Right lobe of liver (tissue), 6 donors: ENCODE data around the gene DAD1. TPM values are rescaled to one million over a fixed set of nuclear protein-coding genes. Genes with fewer than 3 reads are reported as not detected.

Experiments
- ATAC-seq, 4 donors: fragments of 200-7000 bp; cut with Tn5 transposase; one replicate each; pipeline ENCODE4 v1.9.1; 2020; ENCODE audit warnings: mild to moderate bottlenecking in 4 of 4, moderate library complexity in 4 of 4
- DNase-seq, 3 donors: peaks; one replicate each; pipeline ENCODE4 v3.0.0-alpha.2; 2020
- H3K27ac ChIP-seq, 3 donors: fragments of 200-600 bp; one replicate each; pipeline ENCODE4 v1.8.0; 2022
- H3K27me3 ChIP-seq, 2 donors: fragments of 200-600 bp; one replicate each; pipeline ENCODE4 v1.8.0; 2022
- H3K36me3 ChIP-seq, 4 donors: fragments of 200-600 bp; sonication (generic) in 1 of 4; one replicate each; pipeline versions ENCODE4 v1.5.1 to v1.8.0; 2017 to 2022; ENCODE audit warnings: control low read depth in 1 of 4
- H3K4me1 ChIP-seq, 4 donors: fragments of 200-600 bp; sonication (generic) in 1 of 4; one replicate each; pipeline versions ENCODE4 v1.5.1 to v1.8.0; 2017 to 2022; ENCODE audit warnings: control low read depth in 1 of 4
- H3K4me3 ChIP-seq, 3 donors: fragments of 200-600 bp; one replicate each; pipeline ENCODE4 v1.8.0; 2022
- H3K9me3 ChIP-seq, 4 donors: fragments of 200-600 bp; sonication (generic) in 1 of 4; one replicate each; pipeline versions ENCODE4 v1.5.1 to v1.8.0; 2017 to 2022; ENCODE audit warnings: control low read depth in 1 of 4
- POLR2A ChIP-seq: fragments of 450-650 bp; IDR thresholded peaks from one replicate; pipeline ENCODE4 v1.6.1; 2017; ENCODE audit warnings: antibody characterized with exemption, mild to moderate bottlenecking
- WGBS: methylation state at CpG from one replicate; pipeline ENCODE4 v1.1.6; 2018; ENCODE audit warnings: low coverage, low lambda C conversion rate; ENCODE audit not compliant: insufficient coverage; ENCODE audit errors: missing lambda C conversion rate; 5-methylcytosine and 5-hydroxymethylcytosine counted together
- intact Hi-C, 2 donors: fragments of 100-400 bp; cut with DNase I; formaldehyde crosslinking; loops; one replicate each; pipeline versions ENCODE4 v1.11.2 to v1.14.1; 2022
- total RNA-seq, 6 experiments: library from RNA; depleted of rRNA in 2 of 6; stranded (reverse); fragments of >200 nt in 2 of 6; fragmentation: NEBNext Ultra II Directional in 3 of 6; extraction: Animal tissue kit (Norgen Biotek cat#: 25700) in 3 of 6; gene quantifications; one replicate each; pipeline versions ENCODE4 v1.1.0 to v1.2.4, GENCODE V29; 2016 to 2023
- TF ChIP-seq, protein P1 (sequence below), 4 donors: fragments of 200-600 bp in 3 of 4; fragments of 450-650 bp in 1 of 4; IDR thresholded peaks; one replicate each; pipeline versions ENCODE4 v1.5.1 to v1.8.0; 2016 to 2022; ENCODE audit warnings: antibody characterized with exemption in 4 of 4, mild to moderate bottlenecking in 2 of 4
- donor health status: DM: no; HTN: yes; CAD: no.
- donor health status: DM: no; HTN: no; CAD: no.
- donor health status: DM: no; HTN: no; CAD: no.
- donor health status: DM: no; HTN: yes; CAD: no.
- donor health status: DM: no; HTN: yes; CAD: no.

The DAD1 gene
- total RNA-seq, 6 experiments from 2014 or later: 107 to 249 (median 133) TPM

DNA sequence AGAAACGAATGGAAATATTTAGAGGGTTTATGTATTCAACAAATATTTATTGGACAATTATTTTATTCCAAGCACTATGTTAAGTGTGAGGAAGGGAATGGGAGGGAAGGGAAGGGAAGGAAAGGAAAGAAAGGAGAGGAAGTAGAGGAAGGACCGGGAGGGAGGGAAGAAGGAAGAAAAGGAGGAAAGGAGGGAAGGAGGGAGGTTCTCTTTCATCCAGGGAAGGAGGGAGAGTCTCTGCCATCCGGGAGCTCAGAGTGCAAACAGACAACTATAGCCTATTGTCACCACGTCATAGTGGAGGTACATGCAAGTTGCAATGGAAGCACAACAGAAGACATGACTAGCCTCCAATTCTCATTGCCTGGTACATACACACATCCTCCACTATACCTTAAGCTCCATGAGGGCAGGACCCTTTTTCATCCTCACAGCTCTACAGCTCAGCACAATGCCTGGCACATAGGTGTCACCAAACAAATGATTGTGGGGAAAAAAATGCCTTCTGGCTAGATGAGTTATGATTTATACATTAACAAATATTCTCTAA lies 48.1 kb downstream of the DAD1 start:
- DNase-seq: no peak
- no peaks in the 10 kb centered on the region for H3K4me1 ChIP-seq
- no peak for TF ChIP-seq POLR2A
- TF ChIP-seq, protein P1, sequence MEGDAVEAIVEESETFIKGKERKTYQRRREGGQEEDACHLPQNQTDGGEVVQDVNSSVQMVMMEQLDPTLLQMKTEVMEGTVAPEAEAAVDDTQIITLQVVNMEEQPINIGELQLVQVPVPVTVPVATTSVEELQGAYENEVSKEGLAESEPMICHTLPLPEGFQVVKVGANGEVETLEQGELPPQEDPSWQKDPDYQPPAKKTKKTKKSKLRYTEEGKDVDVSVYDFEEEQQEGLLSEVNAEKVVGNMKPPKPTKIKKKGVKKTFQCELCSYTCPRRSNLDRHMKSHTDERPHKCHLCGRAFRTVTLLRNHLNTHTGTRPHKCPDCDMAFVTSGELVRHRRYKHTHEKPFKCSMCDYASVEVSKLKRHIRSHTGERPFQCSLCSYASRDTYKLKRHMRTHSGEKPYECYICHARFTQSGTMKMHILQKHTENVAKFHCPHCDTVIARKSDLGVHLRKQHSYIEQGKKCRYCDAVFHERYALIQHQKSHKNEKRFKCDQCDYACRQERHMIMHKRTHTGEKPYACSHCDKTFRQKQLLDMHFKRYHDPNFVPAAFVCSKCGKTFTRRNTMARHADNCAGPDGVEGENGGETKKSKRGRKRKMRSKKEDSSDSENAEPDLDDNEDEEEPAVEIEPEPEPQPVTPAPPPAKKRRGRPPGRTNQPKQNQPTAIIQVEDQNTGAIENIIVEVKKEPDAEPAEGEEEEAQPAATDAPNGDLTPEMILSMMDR (IDR thresholded peaks at IDR 0.05): no peak
- no peak overlapping the region for H3K27ac ChIP-seq
- intact Hi-C loops: no loop called here
- H3K27me3 ChIP-seq: no peaks in the 10 kb centered on the region
- no peaks in the 10 kb centered on the region for H3K9me3 ChIP-seq
- ATAC-seq: no peak
- 55% methylated on average over 3 of the region's 4 CpGs for WGBS
- H3K4me3 ChIP-seq: no peak overlapping the region
- H3K36me3 ChIP-seq: no peaks in the 10 kb centered on the region

DNA sequence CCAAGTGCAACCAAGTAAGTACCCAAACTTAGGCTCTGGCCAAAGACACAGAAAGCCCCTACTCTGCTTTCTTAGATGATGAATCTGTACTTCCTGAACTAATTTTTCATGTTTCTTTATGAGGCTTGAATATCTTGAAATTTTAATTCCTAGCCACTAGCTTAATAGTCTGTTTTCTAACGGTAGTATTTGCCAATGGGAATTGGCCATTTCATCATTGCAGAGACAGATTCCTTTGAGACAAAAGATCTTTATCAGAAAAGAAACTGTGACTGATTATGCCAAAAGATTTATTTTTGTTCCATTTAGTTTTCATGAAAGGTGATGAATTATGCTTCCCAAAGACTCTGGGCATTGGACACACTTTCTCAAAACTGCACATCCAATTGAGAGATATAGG lies 48.7 kb downstream of the DAD1 start:
- Histone ChIP-seq H3K9me3 (no peaks in the 10 kb centered on the region), H3K27ac (no peak overlapping the region), H3K4me3 (no peak overlapping the region), H3K36me3 (no peaks in the 10 kb centered on the region), H3K27me3 (no peaks in the 10 kb centered on the region), H3K4me1 (no peaks in the 10 kb centered on the region)
- TF ChIP-seq POLR2A: no peak
- TF ChIP-seq, protein P1 (IDR thresholded peaks at IDR 0.05): no peak
- intact Hi-C loops: no loop called here
- ATAC-seq (no peak), DNase-seq (no peak)
- 32% methylated on average over 1 of the region's 1 CpG for WGBS

- Histone ChIP-seq H3K4me1 (no peaks in the 10 kb centered on the region), H3K27ac (no peak overlapping the region), H3K9me3 (no peaks in the 10 kb centered on the region), H3K36me3 (no peaks in the 10 kb centered on the region), H3K27me3 (no peaks in the 10 kb centered on the region), H3K4me3 (no peak overlapping the region)
- 48% methylated on average over 3 of the region's 3 CpGs for WGBS
- ATAC-seq (no peak), DNase-seq (no peak)
- intact Hi-C loops: no loop called here
- TF ChIP-seq, protein P1 (IDR thresholded peaks at IDR 0.05): no peak
- no peak for TF ChIP-seq POLR2A
Measured at GRCh38 chr14:22539831-22540230, 49.2 kb downstream of the DAD1 start.

GRCh38 chr14:22538671-22539228 lies 50.3 kb downstream of the DAD1 start:
- H3K4me3 ChIP-seq: no peak overlapping the region
- H3K27ac ChIP-seq: peak overlapping the region in 1 of 3 donors; percentile 23
- DNase-seq (no peak), ATAC-seq (no peak)
- H3K9me3 ChIP-seq: no peaks in the 10 kb centered on the region
- H3K27me3 ChIP-seq: no peaks in the 10 kb centered on the region
- WGBS: 60% methylated on average over 2 of the region's 5 CpGs
- H3K36me3 ChIP-seq: no peaks in the 10 kb centered on the region
- H3K4me1 ChIP-seq: no peaks in the 10 kb centered on the region
- intact Hi-C loops: no loop called here
- TF ChIP-seq, protein P1 (IDR thresholded peaks at IDR 0.05): no peak
- no peak for TF ChIP-seq POLR2A
